Tibial nerve (tissue), 4 donors: Measurements from ENCODE around the gene TEAD2.

Experiments used
- EP300 ChIP-seq, 2 donors: sonication (generic); formaldehyde crosslinking; IDR thresholded peaks; one replicate each; pipeline ENCODE4 v1.6.1; 2017; ENCODE audit warnings: antibody characterized with exemption in 2 of 2, mild to moderate bottlenecking in 1 of 2
- POLR2A ChIP-seq, 2 donors: fragments of 450-650 bp; IDR thresholded peaks; one replicate each; pipeline ENCODE4 v1.6.1; 2017; ENCODE audit warnings: antibody characterized with exemption in 2 of 2, mild to moderate bottlenecking in 2 of 2, moderate library complexity in 2 of 2
- TF ChIP-seq, protein P1 (sequence below), 5 experiments: fragments of 200-600 bp in 3 of 5; fragments of 450-650 bp in 2 of 5; sonication (generic) in 3 of 5; IDR thresholded peaks; one replicate each; pipeline ENCODE4 v1.5.1; 2016 to 2019; ENCODE audit warnings: antibody characterized with exemption in 5 of 5, mild to moderate bottlenecking in 3 of 5, moderate library complexity in 2 of 5

DNA sequence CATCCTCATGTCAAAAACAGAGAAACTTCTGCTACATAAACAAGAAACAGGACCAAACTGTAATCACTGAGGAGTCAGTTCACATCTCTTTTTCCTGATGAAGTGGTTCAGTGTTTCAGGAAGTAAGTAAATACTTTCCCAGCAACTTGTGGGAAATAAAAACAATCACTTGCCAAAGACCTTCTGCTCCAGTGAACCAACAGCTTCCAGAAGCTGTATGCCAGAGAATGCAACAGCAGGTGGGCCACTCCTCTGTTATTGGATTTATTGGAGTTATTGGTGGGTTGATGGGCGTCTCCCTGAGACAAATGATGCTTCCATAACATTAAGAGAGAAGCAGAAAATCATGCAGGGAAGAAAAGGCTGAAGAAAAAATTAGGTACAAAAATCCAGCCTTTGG is 47.1 kb downstream of the TEAD2 start:
- TF ChIP-seq, protein P1, sequence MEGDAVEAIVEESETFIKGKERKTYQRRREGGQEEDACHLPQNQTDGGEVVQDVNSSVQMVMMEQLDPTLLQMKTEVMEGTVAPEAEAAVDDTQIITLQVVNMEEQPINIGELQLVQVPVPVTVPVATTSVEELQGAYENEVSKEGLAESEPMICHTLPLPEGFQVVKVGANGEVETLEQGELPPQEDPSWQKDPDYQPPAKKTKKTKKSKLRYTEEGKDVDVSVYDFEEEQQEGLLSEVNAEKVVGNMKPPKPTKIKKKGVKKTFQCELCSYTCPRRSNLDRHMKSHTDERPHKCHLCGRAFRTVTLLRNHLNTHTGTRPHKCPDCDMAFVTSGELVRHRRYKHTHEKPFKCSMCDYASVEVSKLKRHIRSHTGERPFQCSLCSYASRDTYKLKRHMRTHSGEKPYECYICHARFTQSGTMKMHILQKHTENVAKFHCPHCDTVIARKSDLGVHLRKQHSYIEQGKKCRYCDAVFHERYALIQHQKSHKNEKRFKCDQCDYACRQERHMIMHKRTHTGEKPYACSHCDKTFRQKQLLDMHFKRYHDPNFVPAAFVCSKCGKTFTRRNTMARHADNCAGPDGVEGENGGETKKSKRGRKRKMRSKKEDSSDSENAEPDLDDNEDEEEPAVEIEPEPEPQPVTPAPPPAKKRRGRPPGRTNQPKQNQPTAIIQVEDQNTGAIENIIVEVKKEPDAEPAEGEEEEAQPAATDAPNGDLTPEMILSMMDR (IDR thresholded peaks at IDR 0.05) = no peak
- TF ChIP-seq POLR2A (IDR thresholded peaks at IDR 0.05) (no peak), EP300 (IDR thresholded peaks at IDR 0.05) (no peak)
